MCF 10A (cell line): Measurements from ENCODE around the gene RIN1. TPM values are rescaled to one million over a fixed set of nuclear protein-coding genes. Genes with fewer than 3 reads are reported as not detected.
A peak's percentile ranks its signal among the peaks of the same experiment; 100 is the strongest.

ENCODE experiments used
- BruUV-seq: library from RNA; stranded (reverse); fragments of 400-500 nt; replicated peaks from 2 replicates; lab custom pipeline; 2021; lab: Mats Ljungman, UMichigan
- CTCF ChIA-PET: fragments of 300-600 bp; sonication (Branson Sonifier 250); formaldehyde crosslinking; extraction: SDS; loops from one replicate; lab custom pipeline; 2021; ENCODE audit warnings: antibody characterized with exemption, inconsistent platforms; lab: Yijun Ruan, JAX
- POLR2A ChIA-PET: fragments of 300-600, 350-650 bp; sonication (Branson Sonifier 250); formaldehyde crosslinking; extraction: SDS; loops from one replicate; lab custom pipeline; 2020; ENCODE audit warnings: antibody characterized with exemption, inconsistent platforms; lab: Yijun Ruan, JAX
- DNase-seq: peaks from one replicate; pipeline ENCODE4 v3.0.0-alpha.2; 2018; ENCODE audit not compliant: unreplicated experiment
- H3K27ac Mint-ChIP-seq: one replicate; pipeline ENCODE4 v1.8.0; 2022; ENCODE audit warnings: mild to moderate bottlenecking, low read depth, mixed read lengths; ENCODE audit not compliant: unreplicated experiment
- H3K27me3 Mint-ChIP-seq: one replicate; pipeline ENCODE4 v1.8.0; 2022; ENCODE audit warnings: mixed read lengths; ENCODE audit not compliant: insufficient read depth, unreplicated experiment
- H3K36me3 Mint-ChIP-seq: one replicate; pipeline ENCODE4 v1.8.0; 2022; ENCODE audit warnings: mild to moderate bottlenecking, moderate library complexity, mixed read lengths; ENCODE audit not compliant: insufficient read depth, unreplicated experiment
- H3K4me1 Mint-ChIP-seq: one replicate; pipeline ENCODE4 v1.8.0; 2022; ENCODE audit warnings: mixed read lengths; ENCODE audit not compliant: insufficient read depth, unreplicated experiment
- H3K4me3 Mint-ChIP-seq: one replicate; pipeline ENCODE4 v1.8.0; 2022; ENCODE audit warnings: mild to moderate bottlenecking, moderate library complexity, mixed read lengths; ENCODE audit not compliant: unreplicated experiment
- H3K9me3 Mint-ChIP-seq: one replicate; pipeline ENCODE4 v1.8.0; 2022; ENCODE audit warnings: mixed read lengths; ENCODE audit not compliant: unreplicated experiment
- CTCF ChIP-seq: fragments of 200-600 bp; IDR thresholded peaks from one replicate; pipeline ENCODE4 v1.8.0; 2022; ENCODE audit warnings: antibody characterized with exemption, mild to moderate bottlenecking; ENCODE audit not compliant: unreplicated experiment
- intact Hi-C: fragments of 100-400 bp; cut with micrococcal nuclease; formaldehyde crosslinking; loops from 2 replicates; pipeline ENCODE4 v1.14.1; 2022
- total RNA-seq: library from RNA; stranded (reverse); gene quantifications from 2 replicates; pipeline ENCODE4 v1.2.3, GENCODE V29; 2022

The RIN1 gene
- total RNA-seq, 1 experiment from 2014 or later, result 50.2 TPM

DNA sequence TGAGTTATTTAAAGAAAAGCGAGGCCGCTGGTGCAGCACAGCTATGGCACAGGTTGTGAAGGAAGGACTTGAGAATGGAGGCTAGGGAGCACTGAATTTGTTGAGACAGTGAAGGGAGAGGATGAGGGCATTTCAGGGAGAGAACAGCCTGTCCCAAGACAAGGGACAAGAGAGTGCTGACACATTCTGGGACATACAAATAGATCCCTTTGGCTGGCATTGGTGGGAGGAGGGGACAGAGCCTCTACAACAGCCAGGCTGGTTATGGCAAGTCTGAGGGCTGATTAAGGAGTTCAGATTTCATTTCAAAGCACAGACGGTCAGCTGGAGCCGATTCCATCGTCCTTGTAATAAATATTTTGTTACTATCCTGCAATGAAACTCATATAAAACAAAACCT lies 37.0 kb upstream of the RIN1 start:
- peaks cover 8% of the 10 kb centered on the region for H3K4me1 Mint-ChIP-seq
- no TSS peak for BruUV-seq
- CTCF ChIA-PET, result interaction anchor here (0.6 to 5.4 kb wide), 4 partner anchors 12 to 61 kb away, joined by 3 to 38 read pairs (median 6); no protein-coding TSS in a partner anchor
- no peak for DNase-seq
- H3K27me3 Mint-ChIP-seq, result no peaks in the 10 kb centered on the region
- POLR2A ChIA-PET, result interaction anchor here (0.6 to 1.6 kb wide), 4 partner anchors 8 to 99 kb away, joined by 3 to 5 read pairs (median 4); partner anchors contain the start of gene BRMS1
- intact Hi-C loops, result no loop called here
- TF ChIP-seq CTCF, result no peak
- peaks cover 7% of the 10 kb centered on the region for H3K36me3 Mint-ChIP-seq
- no peak overlapping the region for H3K4me3 Mint-ChIP-seq
- no peaks in the 10 kb centered on the region for H3K9me3 Mint-ChIP-seq
- H3K27ac Mint-ChIP-seq, result no peak overlapping the region

DNA sequence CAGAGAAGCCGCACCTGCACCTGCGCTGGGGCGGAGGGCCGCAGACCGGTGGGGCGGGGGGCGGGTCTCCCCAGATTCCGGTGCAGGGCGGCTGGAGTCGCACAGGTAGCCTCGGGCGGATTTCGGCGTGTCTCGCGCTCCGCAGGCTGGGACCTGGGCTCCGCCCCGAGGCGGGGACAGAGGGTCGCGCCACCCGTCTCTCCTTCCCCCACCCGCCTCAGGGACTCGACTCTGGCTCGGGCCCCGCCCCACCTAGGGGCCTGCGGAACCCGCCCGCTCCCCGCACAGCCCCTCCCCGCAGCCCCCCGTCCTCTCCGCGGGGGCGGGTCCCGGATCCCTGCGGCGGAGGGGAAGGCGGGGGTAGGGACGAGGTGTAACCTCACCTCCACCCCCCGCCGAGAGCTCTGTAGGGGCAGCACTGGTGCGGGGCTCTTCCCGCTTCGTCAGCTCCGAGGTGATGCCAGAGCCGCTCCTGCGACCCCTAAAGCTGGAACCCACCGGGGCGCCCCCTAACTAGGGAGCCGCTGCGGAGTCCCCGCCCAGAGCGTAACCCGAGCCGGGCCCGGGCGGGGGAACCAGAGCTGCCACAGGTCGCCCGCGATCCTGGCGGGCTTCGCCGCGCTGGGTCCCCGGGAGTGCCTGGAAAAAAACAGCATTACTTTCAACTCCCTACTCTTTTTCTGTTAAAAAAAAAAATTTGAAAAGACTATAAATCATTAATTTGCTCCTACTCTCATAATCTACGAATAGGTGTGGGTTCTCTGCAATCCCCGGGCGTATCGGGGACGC lies 35.6 kb upstream of the RIN1 start, which contains the start of gene SLC29A2:
Gene SLC29A2 (minus strand): TSS at position 134 of the 789 bp plus-strand sequence. CDS start 169 bp downstream, outside the sequence.
- Mint-ChIP-seq H3K9me3 (no peaks in the 10 kb centered on the region), H3K27me3 (no peaks in the 10 kb centered on the region), H3K4me3 (peak within 1 kb of the TSS; percentile 76), H3K4me1 (peaks cover 8% of the 10 kb centered on the region), H3K27ac (no peak within 1 kb of the TSS), H3K36me3 (peaks cover 8% of the 10 kb centered on the region)
- peak; percentile 81 for DNase-seq
- BruUV-seq, result no TSS peak
- ChIA-PET POLR2A (interaction anchor here (0.6 to 2.5 kb wide), 15 partner anchors 8 to 603 kb away, joined by 3 to 8 read pairs (median 4); partner anchors contain the start of genes B4GAT1, BRMS1, RBM4 and YIF1A), CTCF (interaction anchor here (0.5 to 5.4 kb wide), 7 partner anchors 8 to 88 kb away, joined by 3 to 38 read pairs (median 4); no protein-coding TSS in a partner anchor)
- no peak for TF ChIP-seq CTCF
- intact Hi-C loops, result no loop called here

GRCh38 chr11:66369073-66369894 lies 33.0 kb upstream of the RIN1 start:
- no TSS peak for BruUV-seq
- H3K36me3 Mint-ChIP-seq, result peaks cover 20% of the 10 kb centered on the region
- peaks cover 8% of the 10 kb centered on the region for H3K4me1 Mint-ChIP-seq
- TF ChIP-seq CTCF, result no peak
- no peaks in the 10 kb centered on the region for H3K27me3 Mint-ChIP-seq
- H3K9me3 Mint-ChIP-seq, result no peaks in the 10 kb centered on the region
- H3K27ac Mint-ChIP-seq, result no peak overlapping the region
- intact Hi-C loops, result no loop called here
- no peak for DNase-seq
- ChIA-PET CTCF (interaction anchor here (0.6 to 1.7 kb wide), 3 partner anchors 8 to 20 kb away, joined by 3 to 5 read pairs (median 3); no protein-coding TSS in a partner anchor), POLR2A (no interaction called here)
- no peak overlapping the region for H3K4me3 Mint-ChIP-seq

DNA sequence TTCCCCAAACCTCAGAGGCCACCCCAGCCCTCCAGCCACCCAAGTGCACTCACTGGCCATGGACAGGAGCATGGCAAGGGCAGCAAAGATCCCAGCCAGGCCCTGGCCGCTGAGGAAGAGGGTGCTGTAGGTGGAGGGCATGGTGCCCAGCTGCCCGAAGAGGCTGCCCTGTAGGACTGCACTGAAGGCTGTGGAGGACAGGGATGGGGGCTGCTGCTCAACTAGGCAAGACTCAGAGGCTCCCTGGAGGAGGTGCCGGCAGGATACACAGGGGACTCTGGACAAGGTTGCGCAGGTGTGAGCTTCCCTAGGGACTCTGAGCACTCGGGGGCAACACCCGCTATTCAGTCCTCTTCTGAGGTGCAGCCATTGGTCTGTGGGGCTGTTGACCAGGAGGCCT lies 32.2 kb upstream of the RIN1 start:
- no peaks in the 10 kb centered on the region for H3K9me3 Mint-ChIP-seq
- ChIA-PET POLR2A (no interaction called here), CTCF (interaction anchor here (1.7 kb wide), 1 partner anchor 20 kb away, joined by 5 read pairs; no protein-coding TSS in a partner anchor)
- no peaks in the 10 kb centered on the region for H3K27me3 Mint-ChIP-seq
- H3K4me3 Mint-ChIP-seq, result no peak overlapping the region
- no peak for TF ChIP-seq CTCF
- H3K4me1 Mint-ChIP-seq, result peaks cover 8% of the 10 kb centered on the region
- H3K27ac Mint-ChIP-seq, result no peak overlapping the region
- BruUV-seq, result no TSS peak
- peaks cover 20% of the 10 kb centered on the region for H3K36me3 Mint-ChIP-seq
- intact Hi-C loops, result no loop called here
- no peak for DNase-seq
